ENCODE measurements around the gene EXOG.
"Not testable (repeated sequence)": the region's sequence is repeated elsewhere in the genome, so short reads cannot be mapped to it uniquely, and the experiment has no call there.

EXOG gene

GRCh38 chr3:38555149-38555840, 59.2 kb downstream of the EXOG start:
- DNase-seq, result no peak
- in situ Hi-C loops (cut with HindIII; ENCODE audit: low pct_ligation_motif_present, low pct_unique_long_range_greater_than_20kb, low sequenced_read_pairs), result no loop called here

GRCh38 chr3:38555926-38556325, 59.8 kb downstream of the EXOG start:
- in situ Hi-C loops (cut with HindIII; ENCODE audit: low pct_ligation_motif_present, low pct_unique_long_range_greater_than_20kb, low sequenced_read_pairs), result no loop called here
- DNase-seq, result no peak

GRCh38 chr3:38556640-38557358, 60.7 kb downstream of the EXOG start:
- DNase-seq, result no peak
- in situ Hi-C loops (cut with HindIII; ENCODE audit: low pct_ligation_motif_present, low pct_unique_long_range_greater_than_20kb, low sequenced_read_pairs), result no loop called here

GRCh38 chr3:38558864-38559263, 62.7 kb downstream of the EXOG start:
- in situ Hi-C loops (cut with HindIII; ENCODE audit: low pct_ligation_motif_present, low pct_unique_long_range_greater_than_20kb, low sequenced_read_pairs), result no loop called here

GRCh38 chr3:38560284-38560683, 64.1 kb downstream of the EXOG start:
- no peak for DNase-seq
- in situ Hi-C loops (cut with HindIII; ENCODE audit: low pct_ligation_motif_present, low pct_unique_long_range_greater_than_20kb, low sequenced_read_pairs), result no loop called here

More at GRCh38 chr3:38558864-38559263, 62.7 kb downstream of the EXOG start:
- no peak for DNase-seq

GRCh38 chr3:38560996-38561717, 65.0 kb downstream of the EXOG start:
- in situ Hi-C loops (cut with HindIII; ENCODE audit: low pct_ligation_motif_present, low pct_unique_long_range_greater_than_20kb, low sequenced_read_pairs), result no loop called here

GRCh38 chr3:38561746-38562466, 65.8 kb downstream of the EXOG start:
- DNase-seq, result no peak
- in situ Hi-C loops (cut with HindIII; ENCODE audit: low pct_ligation_motif_present, low pct_unique_long_range_greater_than_20kb, low sequenced_read_pairs), result no loop called here

More at GRCh38 chr3:38560996-38561717, 65.0 kb downstream of the EXOG start:
- no peak for DNase-seq

GRCh38 chr3:38562467-38562925, 66.4 kb downstream of the EXOG start:
- in situ Hi-C loops (cut with HindIII; ENCODE audit: low pct_ligation_motif_present, low pct_unique_long_range_greater_than_20kb, low sequenced_read_pairs), result no loop called here
- no peak for DNase-seq

- no peak for DNase-seq
- in situ Hi-C loops (cut with HindIII; ENCODE audit: low pct_ligation_motif_present, low pct_unique_long_range_greater_than_20kb, low sequenced_read_pairs), result no loop called here
These were observed 67.1 kb downstream of the EXOG start for GRCh38 chr3:38563070-38563885.

GRCh38 chr3:38563886-38564270, 67.7 kb downstream of the EXOG start:
- in situ Hi-C loops (cut with HindIII; ENCODE audit: low pct_ligation_motif_present, low pct_unique_long_range_greater_than_20kb, low sequenced_read_pairs), result no loop called here
- DNase-seq, result no peak

GRCh38 chr3:38564631-38565338, 68.6 kb downstream of the EXOG start:
- in situ Hi-C loops (cut with HindIII; ENCODE audit: low pct_ligation_motif_present, low pct_unique_long_range_greater_than_20kb, low sequenced_read_pairs), result no loop called here
- no peak for DNase-seq

- in situ Hi-C loops (cut with HindIII; ENCODE audit: low pct_ligation_motif_present, low pct_unique_long_range_greater_than_20kb, low sequenced_read_pairs), result no loop called here
- DNase-seq, result no peak
These were observed 69.4 kb downstream of the EXOG start for GRCh38 chr3:38565339-38566214.

GRCh38 chr3:38566215-38566528, 70.0 kb downstream of the EXOG start:
- DNase-seq, result no peak
- in situ Hi-C loops (cut with HindIII; ENCODE audit: low pct_ligation_motif_present, low pct_unique_long_range_greater_than_20kb, low sequenced_read_pairs), result no loop called here

GRCh38 chr3:38566794-38567193, 70.7 kb downstream of the EXOG start:
- DNase-seq; in situ Hi-C loops (cut with HindIII; ENCODE audit: low pct_ligation_motif_present, low pct_unique_long_range_greater_than_20kb, low sequenced_read_pairs): not testable (repeated sequence)

GRCh38 chr3:38567498-38567897, 71.4 kb downstream of the EXOG start:
- in situ Hi-C loops (cut with HindIII; ENCODE audit: low pct_ligation_motif_present, low pct_unique_long_range_greater_than_20kb, low sequenced_read_pairs), result no loop called here
- no peak for DNase-seq

GRCh38 chr3:38573111-38573510, 77.0 kb downstream of the EXOG start:
- in situ Hi-C loops (cut with HindIII; ENCODE audit: low pct_ligation_motif_present, low pct_unique_long_range_greater_than_20kb, low sequenced_read_pairs), result no loop called here
- no peak for DNase-seq

- no peak for DNase-seq
- in situ Hi-C loops (cut with HindIII; ENCODE audit: low pct_ligation_motif_present, low pct_unique_long_range_greater_than_20kb, low sequenced_read_pairs), result no loop called here
These were observed 77.4 kb downstream of the EXOG start for GRCh38 chr3:38573556-38573955.

Data from ACHN (cell line).